ENCODE results near the gene TEKTIP1.
"Not testable (repeated sequence)": the region's sequence is repeated elsewhere in the genome, so short reads cannot be mapped to it uniquely, and the experiment has no call there.

TEKTIP1 gene

DNA sequence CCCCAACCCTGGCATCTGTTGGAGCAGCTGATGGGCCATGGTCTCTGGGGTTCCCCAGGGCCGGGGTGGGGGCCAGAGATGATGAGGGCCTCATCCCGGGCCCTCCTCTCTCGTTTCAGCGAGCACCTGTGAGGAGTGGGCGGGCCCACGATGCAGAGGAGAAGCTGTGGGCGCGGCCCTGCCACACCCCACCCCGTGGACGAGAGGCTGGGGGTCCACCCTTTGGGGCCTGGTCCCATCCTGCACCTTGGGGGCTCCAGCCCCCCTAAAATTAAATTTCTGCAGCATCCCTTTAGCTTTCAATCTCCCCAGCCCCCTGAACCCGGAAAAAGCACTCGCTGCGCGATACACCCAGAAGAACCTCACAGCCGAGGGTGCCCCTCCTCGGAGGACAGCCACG is 39.4 kb downstream of the TEKTIP1 start:
- TF ChIP-seq, protein P1, sequence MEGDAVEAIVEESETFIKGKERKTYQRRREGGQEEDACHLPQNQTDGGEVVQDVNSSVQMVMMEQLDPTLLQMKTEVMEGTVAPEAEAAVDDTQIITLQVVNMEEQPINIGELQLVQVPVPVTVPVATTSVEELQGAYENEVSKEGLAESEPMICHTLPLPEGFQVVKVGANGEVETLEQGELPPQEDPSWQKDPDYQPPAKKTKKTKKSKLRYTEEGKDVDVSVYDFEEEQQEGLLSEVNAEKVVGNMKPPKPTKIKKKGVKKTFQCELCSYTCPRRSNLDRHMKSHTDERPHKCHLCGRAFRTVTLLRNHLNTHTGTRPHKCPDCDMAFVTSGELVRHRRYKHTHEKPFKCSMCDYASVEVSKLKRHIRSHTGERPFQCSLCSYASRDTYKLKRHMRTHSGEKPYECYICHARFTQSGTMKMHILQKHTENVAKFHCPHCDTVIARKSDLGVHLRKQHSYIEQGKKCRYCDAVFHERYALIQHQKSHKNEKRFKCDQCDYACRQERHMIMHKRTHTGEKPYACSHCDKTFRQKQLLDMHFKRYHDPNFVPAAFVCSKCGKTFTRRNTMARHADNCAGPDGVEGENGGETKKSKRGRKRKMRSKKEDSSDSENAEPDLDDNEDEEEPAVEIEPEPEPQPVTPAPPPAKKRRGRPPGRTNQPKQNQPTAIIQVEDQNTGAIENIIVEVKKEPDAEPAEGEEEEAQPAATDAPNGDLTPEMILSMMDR (IDR thresholded peaks at IDR 0.05; ENCODE audit: extremely low read depth, missing control alignments) = no peak

GRCh38 chr19:3580156-3580934 is 41.4 kb downstream of the TEKTIP1 start:
- DNase-seq (ENCODE audit: low spot score) = no peak
- TF ChIP-seq, protein P1 (IDR thresholded peaks at IDR 0.05; ENCODE audit: extremely low read depth, missing control alignments) = no peak

More for the DNA sequence above, 39.4 kb downstream of the TEKTIP1 start:
- DNase-seq (ENCODE audit: low spot score) = no peak

DNA sequence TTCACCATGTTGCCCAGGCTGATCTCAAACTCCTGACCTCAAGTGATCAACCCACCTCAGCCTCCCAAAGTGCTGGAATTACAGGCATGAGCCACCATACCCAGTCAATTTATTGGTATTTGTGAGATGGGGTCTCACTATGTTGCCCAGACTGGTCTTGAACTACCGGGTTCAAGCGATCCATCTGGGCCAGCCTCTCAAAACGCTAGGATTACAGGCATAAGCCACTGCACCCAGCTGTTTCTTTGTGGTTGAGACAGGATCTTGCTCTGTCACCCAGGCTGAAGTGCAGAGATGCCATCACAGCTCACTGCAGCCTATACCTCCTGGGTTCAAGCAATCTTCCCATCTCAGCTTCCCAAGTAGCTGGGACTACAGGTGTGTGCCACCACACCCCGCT is 42.8 kb downstream of the TEKTIP1 start:
- DNase-seq (ENCODE audit: low spot score) = not testable (repeated sequence)

- DNase-seq (ENCODE audit: low spot score) = not testable (repeated sequence)
These were observed 45.2 kb downstream of the TEKTIP1 start for GRCh38 chr19:3584036-3584802.

GRCh38 chr19:3585301-3586126 is 46.5 kb downstream of the TEKTIP1 start, which contains the start of gene GIPC3:
GIPC3 (plus strand) TSS chr19:3585478; CDS start chr19:3585598, 120 bp downstream.
- peak; percentile 47 for DNase-seq (ENCODE audit: low spot score)

GRCh38 chr19:3586127-3586626 is 47.2 kb downstream of the TEKTIP1 start:
- DNase-seq (ENCODE audit: low spot score) = peak; percentile 83
- TF ChIP-seq, protein P1 (IDR thresholded peaks at IDR 0.05; ENCODE audit: extremely low read depth, missing control alignments) = peak; percentile 31

More at GRCh38 chr19:3585301-3586126, 46.5 kb downstream of the TEKTIP1 start, which contains the start of gene GIPC3:
- TF ChIP-seq, protein P1 (IDR thresholded peaks at IDR 0.05; ENCODE audit: extremely low read depth, missing control alignments) = no peak

GRCh38 chr19:3586707-3587346 is 47.9 kb downstream of the TEKTIP1 start:
- DNase-seq (ENCODE audit: low spot score) = peak; percentile 24
- TF ChIP-seq, protein P1 (IDR thresholded peaks at IDR 0.05; ENCODE audit: extremely low read depth, missing control alignments) = no peak

Measured in GM20000 (cell line).